ENCODE data around the gene LGALS8.
"Not testable (repeated sequence)": the region's sequence is repeated elsewhere in the genome, so short reads cannot be mapped to it uniquely, and the experiment has no call there.

Gene LGALS8

DNA sequence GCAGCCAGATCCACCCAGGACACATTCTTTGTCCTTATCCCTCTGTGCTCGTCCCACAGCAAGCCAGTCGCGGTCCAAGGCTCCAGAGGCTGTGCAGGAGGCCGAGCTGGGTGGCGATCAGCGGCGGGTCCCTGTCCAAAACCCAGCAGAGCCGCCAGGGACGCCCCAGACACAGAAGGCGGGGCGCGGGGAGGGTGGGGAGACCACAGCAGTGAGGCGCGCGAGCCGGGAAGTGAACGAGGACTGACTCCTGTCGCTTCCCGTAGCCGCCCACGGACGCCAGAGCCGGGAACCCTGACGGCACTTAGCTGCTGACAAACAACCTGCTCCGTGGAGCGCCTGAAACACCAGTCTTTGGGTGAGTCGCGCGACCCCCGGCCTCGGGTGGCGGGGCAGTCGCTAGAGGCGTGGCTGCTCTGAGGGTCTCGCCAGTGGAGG lies at the start of gene LGALS8:
Gene LGALS8, plus strand, starts transcription at position 279 of the 438 bp plus-strand sequence. CDS start 2,089 bp downstream, outside the sequence.
- DNase-seq (ENCODE audit: low read depth), result peak; percentile 59

DNA sequence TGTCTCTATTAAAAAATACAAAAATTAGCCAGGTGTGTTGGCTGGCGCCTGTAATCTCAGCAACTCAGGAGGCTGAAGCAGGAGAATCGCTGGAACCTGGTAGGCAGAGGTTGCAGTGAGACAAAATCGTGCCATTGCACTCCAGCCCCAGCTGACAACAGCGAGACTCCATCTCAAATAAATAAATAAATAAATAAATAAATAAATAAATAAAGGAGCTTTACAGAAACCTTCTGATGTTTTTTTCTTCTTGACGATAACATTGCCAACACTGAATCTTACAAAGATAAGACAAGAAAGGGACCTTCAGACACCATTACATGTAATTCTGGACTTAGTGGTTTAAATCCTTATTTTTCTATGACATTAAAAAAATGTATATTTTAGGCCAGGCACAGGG lies 47.8 kb upstream of the LGALS8 start:
- no peak for DNase-seq (ENCODE audit: low read depth)

DNA sequence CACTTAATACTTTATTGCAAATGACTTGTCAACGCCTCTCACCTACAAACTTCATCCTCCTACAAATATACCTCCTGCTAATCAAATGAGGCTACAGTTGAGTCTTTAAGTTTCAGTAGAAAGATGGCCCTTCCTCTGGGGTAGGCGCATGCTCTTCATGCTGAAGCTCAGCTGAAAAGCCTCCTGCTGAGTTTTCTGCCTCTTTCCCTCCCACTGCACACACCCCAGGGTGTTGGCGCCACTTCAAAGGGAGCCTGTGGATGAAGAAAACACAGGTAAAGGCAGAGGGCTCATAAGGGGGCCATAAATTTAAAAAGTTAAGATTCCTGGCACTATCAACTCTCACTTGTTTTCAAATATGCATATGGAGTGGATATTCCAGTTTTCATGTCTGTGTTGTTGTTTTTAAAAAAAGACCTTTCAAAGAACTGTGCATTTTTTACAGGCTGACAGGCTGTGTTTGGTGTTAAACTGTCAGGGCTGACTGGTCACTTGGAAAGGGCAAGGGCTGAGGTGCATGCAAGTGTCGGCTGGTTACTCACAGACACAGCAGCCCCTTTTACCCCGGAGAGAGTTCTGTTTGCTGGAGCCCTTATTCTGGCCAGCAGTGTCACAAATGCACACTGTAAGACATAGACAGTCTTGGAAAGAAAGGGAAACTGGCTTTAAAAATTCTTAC lies 42.9 kb upstream of the LGALS8 start:
- DNase-seq (ENCODE audit: low read depth), result no peak

DNA sequence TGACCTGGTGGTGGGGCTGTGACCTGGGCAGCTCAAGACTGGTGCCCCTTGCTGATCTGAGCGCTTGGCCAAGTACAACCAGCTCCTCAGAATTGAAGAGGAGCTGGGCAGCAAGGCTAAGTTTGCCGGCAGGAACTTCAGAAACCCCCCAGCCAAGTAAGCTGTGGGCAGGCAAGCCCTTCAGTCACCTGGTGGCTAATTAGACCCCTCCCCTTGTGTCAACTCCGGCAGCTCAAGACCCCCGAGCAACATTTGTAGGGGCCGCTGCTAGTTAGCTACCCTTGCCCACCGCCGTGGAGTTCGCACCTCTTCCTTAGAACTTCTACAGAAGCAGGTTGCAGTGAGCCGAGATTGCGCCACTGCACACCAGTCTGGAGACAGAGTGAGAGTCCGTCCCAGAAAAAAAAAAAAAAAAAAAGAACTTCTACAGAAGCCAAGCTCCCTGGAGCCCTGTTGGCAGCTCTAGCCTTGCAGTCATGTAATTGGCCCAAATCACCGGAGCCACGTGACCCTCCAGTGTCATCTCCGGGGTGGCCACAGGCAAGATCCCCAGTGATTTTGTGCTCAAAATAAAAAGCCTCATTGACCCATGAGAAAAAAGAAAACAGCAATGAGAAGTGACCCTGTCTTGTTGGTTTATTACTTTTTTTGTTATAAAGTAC lies 39.3 kb upstream of the LGALS8 start:
- DNase-seq (ENCODE audit: low read depth), result no peak

DNA sequence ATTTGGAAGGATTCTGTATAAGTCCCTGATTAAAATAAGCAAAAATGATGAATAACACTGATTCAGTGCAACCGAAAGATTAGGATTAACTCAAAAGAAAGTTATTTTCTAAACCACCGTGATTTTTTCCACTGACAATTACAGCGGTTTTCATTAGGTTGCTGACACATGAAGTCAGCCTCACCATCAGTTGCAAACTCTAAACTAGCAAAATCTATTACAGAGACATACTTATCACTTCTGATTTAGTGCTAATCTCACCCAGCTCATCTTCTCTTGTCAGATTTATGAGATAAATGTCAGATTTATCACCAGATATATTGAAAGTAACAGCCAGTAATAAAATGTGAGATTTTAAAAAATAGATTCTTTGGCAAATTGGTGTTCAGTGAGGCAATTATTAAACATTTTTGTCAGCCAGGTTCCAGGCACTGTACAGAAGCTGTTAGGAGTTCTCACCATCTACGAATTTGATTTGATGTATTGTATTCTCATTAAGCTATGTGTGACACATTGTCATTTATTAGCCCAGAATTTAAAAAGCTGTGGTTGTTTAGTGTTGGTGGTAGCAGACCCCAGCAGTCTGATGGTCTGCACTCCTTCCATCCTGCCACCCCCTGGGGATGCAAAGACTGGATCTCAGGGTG lies 37.3 kb upstream of the LGALS8 start:
- DNase-seq (ENCODE audit: low read depth), result no peak

DNA sequence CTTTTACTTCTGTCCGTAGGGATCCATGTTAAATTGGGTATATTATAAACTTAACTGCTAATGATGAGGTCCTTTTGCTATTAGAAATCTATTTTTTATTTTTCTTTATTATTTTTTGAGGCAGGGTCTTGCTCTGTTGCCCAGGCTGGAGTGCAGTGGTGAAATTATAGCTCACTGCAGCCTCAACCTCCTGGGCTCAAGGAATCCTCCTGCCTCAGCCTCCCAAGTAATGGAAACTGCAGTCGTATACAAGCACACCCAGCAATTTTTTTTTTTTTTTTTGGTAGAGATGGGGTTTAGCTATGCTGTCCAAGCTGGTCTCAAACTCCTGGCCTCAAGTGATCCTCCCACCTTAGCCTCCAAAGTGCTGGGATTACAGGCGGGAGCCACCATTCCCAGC lies 34.6 kb upstream of the LGALS8 start:
- not testable (repeated sequence) for DNase-seq (ENCODE audit: low read depth)

DNA sequence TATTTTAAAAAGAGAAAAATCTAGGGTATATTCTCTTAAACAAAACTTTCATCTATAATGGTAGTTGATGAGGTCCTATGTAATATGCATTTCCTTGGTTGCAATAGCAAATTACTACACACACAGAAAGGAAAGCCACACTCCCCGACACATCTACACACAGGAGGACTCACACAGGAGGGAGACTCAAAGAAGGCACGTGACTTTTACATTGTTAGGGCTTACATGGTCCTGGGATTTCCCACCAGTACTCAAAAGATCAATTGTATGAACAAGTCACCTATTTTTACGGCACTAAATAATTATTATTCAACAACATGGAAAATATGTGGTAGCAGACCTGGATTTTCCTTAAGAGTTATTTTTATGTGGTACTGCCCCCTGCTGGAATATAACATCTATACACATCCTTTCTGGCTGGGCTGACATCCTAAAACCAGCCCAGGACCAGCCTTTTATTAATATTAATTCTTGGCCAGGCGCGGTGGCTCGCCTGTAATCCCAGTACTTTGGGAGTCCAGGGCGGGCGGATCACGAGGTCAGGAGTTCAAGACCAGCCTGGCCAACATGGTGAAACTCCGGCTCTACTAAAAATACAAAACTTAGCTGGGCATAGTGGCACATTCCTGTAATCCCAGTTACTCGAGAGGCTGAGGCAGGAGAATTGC lies 33.9 kb upstream of the LGALS8 start:
- DNase-seq (ENCODE audit: low read depth), result peak; percentile 47

DNA sequence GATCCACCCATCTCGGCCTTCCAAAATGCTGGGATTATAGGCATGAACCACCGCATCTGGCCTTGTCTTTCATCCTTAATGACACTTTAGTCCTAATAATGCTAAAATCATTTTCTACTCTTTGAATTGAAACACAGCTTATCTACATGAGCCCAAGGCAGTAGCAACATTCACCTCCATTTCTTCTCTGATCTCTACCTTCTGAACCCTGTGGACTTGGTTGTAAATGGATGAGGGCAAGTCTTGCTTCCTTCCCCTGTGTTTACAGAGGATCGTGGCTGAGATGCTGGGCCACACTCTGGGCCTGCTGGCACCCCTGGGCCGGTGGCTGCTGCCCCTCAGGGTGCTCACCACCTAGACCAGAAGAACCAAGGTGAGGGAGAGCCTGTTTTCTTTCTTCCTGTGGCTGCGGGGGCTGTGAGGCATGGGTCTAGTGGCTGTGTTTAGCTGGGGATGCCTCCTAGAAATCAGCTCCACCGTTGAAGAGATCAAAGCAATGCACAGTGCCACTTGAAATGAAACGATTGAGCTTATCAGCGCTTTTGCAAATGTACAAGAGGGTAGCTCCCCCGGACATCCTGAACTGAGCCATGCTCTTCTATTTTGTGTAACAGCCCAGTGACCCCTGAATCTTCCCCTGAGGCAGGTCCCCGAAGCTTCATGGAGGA lies 32.2 kb upstream of the LGALS8 start:
- no peak for DNase-seq (ENCODE audit: low read depth)

DNA sequence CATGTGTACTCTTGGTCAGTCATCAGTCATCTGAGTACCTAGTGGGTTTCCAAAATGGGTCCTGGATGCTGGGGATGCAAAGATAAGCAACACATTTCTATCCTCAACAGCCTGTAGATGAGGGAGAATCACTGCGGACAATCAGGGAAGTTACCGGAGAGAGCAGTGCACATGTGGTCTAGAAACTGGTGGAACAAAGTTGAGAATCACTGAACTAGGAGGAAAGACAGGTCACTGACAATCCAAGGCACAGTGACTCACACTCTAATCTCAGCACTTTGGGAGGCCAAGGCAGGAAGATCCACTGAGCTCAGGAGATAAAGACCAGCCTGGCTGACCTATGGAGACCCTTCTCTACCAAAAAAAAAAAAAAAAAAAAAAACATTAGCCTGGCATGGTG lies 31.4 kb upstream of the LGALS8 start:
- DNase-seq (ENCODE audit: low read depth), result no peak

DNA sequence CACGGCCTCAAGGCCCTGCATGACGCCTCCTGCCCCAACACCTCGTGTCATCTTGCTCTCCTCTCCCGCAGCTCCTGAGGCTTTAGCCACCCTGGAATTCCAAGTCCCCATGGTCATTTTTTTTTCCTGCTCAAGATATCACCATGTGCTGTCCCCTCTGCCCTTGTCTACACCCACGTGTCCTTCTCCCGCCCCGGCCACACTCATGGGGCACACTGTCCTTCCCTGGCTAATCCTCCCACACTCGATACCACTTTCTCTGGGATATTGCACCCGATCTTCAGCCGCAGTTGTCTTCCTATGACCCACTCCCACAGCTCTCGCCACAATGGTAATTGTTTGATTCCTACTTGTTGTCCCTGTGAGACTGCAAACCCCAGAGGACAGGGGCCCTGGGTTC lies 29.7 kb upstream of the LGALS8 start:
- no peak for DNase-seq (ENCODE audit: low read depth)

DNA sequence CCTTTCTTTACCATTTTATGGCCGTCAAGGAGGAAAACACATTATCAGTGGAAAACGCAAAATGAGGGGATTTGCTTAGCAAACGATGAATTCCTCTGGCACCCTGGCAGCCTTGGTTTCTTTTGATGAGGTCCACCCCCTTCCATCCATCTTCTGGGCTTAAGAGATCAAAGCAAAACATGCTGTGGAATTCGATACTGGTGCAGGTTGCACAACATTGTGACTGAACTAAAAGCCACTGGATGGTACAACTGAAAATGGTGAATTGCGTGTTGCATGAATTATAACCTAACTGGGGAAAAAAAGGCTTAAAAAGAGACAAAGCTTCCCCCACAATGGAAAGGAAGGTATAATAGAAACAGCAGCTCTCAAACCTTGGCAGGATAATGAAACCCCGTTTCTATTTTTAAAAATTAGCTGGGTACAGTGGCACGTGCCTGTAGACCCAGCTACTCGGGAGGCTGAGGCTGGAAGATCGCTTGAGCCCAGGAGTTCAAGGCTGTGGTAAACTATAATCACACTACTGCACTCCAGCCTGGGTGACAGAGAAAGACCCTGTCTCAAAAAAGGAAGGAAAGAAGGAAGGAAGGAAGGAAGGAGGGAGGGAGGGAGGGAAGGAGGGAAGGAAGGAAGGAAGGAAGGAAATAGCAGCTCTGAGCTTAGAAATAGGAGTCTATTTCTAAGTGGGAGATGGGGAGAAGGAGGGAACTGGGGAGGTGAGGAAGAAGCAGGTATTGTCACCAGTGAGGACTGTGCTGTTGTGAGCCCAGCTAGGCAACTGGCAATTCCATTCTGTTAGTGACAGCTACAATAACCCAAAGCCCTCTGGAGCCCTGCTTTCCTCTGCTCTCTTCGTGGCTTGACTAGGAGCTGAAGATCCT lies 29.0 kb upstream of the LGALS8 start:
- no peak for DNase-seq (ENCODE audit: low read depth)

DNA sequence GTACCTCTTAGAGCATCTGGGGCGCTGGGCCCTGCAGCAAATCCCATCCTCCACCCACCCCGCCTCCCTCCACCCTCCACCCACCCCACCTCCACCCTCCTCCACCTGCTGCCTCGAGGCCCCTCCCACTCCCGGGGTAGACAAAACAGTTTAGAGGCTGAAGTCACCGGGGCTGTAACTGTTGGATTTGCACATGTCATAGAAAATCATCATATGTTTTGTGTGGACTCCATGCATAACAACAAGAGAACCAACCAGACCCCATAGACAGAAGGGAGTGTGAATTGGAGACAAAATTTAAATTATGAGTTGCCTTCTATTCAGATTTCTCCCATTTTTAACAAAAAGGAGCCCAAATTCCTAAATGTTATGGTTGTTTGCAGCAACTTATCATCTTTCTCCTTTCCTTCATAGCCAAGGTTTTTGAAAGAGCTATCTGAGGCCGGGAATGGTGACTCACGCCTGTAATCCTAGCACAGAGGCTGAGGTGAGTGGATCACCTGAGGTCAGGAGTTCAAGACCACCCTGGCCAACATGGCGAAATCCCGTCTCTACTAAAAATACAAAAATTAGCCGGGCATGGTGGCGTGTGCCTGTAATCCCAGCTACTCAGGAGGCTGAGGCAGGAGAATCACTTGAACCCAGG lies 28.2 kb upstream of the LGALS8 start:
- DNase-seq (ENCODE audit: low read depth), result no peak

DNA sequence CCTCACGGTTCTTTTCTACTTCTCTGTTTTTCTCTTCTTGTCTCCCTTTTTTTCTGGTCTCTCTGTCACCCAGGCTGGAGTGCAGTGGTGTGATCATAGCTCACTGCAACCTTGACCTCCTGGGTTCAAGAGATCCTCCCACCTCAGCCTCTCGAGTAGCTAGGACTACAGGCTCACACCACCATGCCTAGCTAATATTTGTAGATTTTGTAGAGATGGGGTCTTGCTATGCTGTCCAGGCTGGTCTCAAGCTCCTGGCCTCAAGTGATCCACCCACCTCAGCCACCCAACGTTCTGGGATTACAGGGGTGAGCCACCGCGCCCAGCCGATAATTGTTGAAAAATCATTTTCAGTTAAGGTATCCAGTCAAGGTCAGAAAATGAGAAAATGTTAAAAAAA lies 25.9 kb upstream of the LGALS8 start:
- DNase-seq (ENCODE audit: low read depth), result no peak

DNA sequence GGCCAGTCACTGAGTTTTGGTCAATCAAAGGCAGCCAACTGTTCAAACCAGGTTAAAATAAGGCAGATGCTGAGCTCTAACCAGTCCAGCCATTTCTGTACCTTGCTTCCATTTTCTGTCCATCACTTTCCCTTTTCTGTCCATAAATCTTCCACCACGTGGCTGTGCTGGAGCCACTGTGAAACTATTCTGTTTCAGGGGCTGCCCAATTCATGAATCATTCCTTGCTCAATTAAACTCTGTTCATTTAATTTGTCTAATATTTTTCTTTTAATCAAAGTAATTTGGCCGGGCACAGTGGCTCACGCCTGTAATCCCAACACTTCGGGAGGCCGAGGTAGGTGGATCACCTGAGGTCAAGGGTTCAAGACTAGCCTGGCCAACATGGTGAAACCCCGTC lies 22.7 kb upstream of the LGALS8 start:
- DNase-seq (ENCODE audit: low read depth), result no peak

DNA sequence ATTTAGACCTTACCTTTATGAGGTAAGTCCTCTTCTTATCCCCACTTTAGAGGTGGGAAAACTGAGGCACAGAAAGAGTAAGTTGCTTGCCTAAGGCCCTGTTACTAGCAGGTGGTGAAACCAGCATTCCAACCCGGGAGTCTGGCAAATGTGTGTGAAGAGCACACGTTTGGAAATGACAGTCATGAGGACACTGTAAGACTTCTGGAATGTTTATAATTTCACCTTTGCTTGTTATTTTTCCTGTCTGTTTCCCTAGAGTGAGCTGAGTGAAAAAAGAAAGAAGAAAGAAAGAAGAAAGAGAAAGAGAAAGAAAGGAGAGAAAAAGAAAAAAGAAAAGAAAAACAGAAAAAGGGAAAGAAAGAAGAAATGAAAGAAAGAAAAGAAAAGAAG lies 21.2 kb upstream of the LGALS8 start:
- DNase-seq (ENCODE audit: low read depth), result no peak

DNA sequence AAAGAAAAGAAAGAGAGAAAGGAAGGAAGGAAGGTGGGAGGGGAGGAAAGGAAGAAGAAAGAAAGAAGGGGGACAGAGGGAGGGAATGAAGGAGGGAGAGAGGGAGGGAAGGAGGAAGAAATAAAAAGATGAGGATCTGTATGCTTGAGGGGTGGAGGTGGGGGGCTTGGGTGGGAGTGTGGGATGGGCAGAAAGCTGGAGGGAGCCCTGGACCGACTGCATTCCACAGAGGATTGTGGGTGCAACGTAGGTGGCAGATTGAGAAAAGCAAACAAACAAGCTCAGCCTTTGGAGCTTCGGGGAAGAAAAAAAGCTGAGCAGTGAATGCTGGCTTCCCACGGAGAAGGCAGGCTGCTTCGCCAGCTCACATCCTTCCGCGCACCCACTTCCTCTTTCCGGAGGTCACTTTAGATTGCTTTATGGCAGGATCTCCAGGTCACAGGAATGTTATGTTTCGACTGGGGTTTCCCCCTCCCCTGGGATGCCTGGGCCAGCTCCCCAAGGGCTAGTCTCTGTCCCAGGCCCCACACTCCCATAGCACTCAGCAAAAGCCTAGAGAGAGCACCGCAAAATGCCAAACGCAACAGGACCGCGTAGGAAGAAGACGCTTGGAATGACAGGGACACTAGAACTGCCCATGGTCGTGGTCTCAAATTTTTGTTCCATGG lies 20.7 kb upstream of the LGALS8 start:
- no peak for DNase-seq (ENCODE audit: low read depth)

DNA sequence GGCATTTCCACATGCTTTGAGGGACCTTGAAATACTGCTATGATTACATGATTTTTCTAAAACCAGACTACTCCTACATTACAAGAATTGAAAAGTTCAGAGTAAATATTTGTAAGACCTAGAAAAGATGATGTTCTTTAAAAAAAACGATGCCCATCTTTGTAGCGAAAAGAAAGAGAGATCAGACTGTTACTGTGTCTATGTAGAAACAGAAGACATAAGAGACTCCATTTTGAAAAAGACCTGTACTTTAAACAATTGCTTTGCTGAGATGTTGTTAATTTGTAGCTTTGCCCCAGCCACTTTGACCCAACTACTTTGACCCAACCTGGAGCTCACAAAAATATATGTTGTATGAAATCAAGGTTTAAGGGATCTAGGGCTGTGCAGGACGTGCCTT lies 19.4 kb upstream of the LGALS8 start:
- DNase-seq (ENCODE audit: low read depth), result not testable (repeated sequence)

DNA sequence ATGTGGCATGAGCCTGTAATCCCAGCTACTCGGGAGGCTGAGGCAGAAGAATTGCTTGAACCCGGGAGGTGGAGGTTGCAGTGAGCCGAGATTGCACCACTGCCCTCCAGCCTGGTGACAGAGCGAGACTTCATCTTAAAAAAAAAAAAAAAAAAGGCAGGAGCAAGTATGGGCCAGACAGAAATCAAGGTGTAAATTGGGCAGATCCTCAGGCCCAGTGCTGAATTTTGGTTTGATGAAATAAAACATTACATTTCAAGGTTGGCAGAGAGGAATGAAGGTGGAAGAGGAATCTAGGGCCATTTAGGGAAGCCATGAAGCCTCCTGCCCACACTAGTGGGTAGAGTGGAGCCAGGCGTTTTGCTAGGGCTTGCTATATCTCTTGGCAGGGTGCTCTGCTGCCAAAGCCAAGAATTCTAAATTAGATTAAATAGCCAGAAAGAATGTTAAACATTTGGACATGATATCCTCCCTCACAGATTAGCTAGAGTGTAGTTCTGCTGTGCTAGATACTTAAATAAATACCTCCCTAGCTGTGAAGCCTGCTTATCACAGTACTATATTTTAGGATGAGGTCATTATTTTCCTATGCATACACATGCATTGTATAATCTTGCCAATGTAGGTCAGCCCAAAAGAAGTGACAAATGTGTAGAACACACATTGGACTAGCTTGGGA lies 16.6 kb upstream of the LGALS8 start:
- DNase-seq (ENCODE audit: low read depth), result no peak

DNA sequence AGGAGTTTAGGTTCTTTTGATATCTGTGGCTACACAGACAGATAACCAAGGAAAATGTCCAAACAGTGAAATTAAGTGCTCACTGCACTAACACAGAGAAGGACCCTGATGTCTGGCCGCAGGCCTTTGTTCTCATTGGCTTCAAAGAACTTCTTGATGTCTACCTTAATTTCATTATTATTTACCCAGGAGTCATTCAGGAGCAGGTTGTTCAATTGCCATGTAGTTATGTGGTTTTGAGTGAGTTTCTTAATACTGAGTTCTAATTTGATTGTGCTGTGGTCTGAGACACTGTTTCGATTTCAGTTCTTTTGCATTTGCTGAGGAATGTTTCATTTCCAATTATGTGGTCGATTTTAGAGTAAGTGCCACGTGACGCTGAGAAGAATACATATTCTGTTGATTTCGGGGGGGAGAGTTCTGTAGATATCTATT lies 15.2 kb upstream of the LGALS8 start:
- DNase-seq (ENCODE audit: low read depth), result no peak

DNA sequence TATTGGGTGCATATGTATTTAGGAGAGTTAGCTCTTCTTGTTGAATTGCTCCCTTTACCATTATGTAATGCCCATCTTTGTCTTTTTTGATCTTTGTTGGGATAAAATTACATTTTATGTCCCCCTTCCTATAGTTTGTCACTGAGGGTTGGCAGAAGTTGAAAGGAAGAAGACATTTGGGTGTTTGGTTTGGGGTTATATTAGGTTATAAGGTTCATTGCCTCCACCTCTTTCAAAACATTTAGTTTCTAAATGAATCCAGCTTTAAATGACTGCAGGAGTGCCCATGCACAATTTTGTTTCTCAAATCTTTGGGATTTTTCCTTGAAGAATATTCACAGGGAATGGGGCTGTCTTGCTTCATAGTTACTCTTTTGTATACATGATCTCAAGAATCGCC lies 14.6 kb upstream of the LGALS8 start:
- DNase-seq (ENCODE audit: low read depth), result no peak
